ENCODE results near the gene SSTR4. TPM values are rescaled to one million over a fixed set of nuclear protein-coding genes. Genes with fewer than 3 reads are reported as not detected.

SSTR4 gene
- total RNA-seq, 1 experiment from 2014 or later = not detected

GRCh38 chr20:23062632-23063031 is 27.5 kb downstream of the SSTR4 start:
- TF ChIP-seq CTCF (conservative IDR thresholded peaks at IDR 0.05) (no peak), EZH2 (IDR thresholded peaks at IDR 0.05; ENCODE audit: low read depth) (no peak)
- ChIA-PET CTCF (no interaction called here), POLR2A (ENCODE audit: unreplicated experiment) (no interaction called here)
- Histone ChIP-seq H3K36me3 (ENCODE audit: low read depth) (no peaks in the 10 kb centered on the region), H2AFZ (no peak overlapping the region), H3K9me3 (ENCODE audit: insufficient read depth, low read depth) (no peaks in the 10 kb centered on the region), H3K4me2 (no peak overlapping the region), H3F3A (ENCODE audit: insufficient read depth, low read depth) (no peaks in the 10 kb centered on the region), H3K79me2 (ENCODE audit: low read depth) (no peaks in the 10 kb centered on the region), H3K27ac (no peak overlapping the region), H3K9me2 (ENCODE audit: insufficient read depth) (peaks cover 4% of the 10 kb centered on the region; the same call in 1 of the 2 replicates), H4K20me1 (ENCODE audit: insufficient read depth) (no peaks in the 10 kb centered on the region), H3K4me1 (replicated peaks; ENCODE audit: insufficient read depth) (peaks cover 7% of the 10 kb centered on the region; the same call in 1 of the 2 replicates), H3K4me3 (no peak overlapping the region), H3K27me3 (ENCODE audit: insufficient read depth, low read depth) (no peaks in the 10 kb centered on the region)
- BruUV-seq (replicated peaks) = no TSS peak
- intact Hi-C loops (cut with micrococcal nuclease; ENCODE audit: unreplicated experiment) = no loop called here
- no peak for DNase-seq

GRCh38 chr20:23063168-23063567 is 28.1 kb downstream of the SSTR4 start:
- POLR2A ChIA-PET (ENCODE audit: unreplicated experiment) = interaction anchor here (0.7 kb wide), 1 partner anchor 673 kb away, joined by 6 read pairs; no protein-coding TSS in a partner anchor
- BruUV-seq (replicated peaks) = no TSS peak

GRCh38 chr20:23063581-23063980 is 28.5 kb downstream of the SSTR4 start:
- Histone ChIP-seq H3K9me2 (ENCODE audit: insufficient read depth) (peaks cover 2% of the 10 kb centered on the region; the same call in 1 of the 2 replicates), H3F3A (ENCODE audit: insufficient read depth, low read depth) (no peaks in the 10 kb centered on the region), H3K4me2 (no peak overlapping the region), H3K4me1 (replicated peaks; ENCODE audit: insufficient read depth) (peaks cover 7% of the 10 kb centered on the region; the same call in 1 of the 2 replicates), H3K27ac (no peak overlapping the region), H4K20me1 (ENCODE audit: insufficient read depth) (no peaks in the 10 kb centered on the region), H2AFZ (no peak overlapping the region), H3K36me3 (ENCODE audit: low read depth) (no peaks in the 10 kb centered on the region), H3K4me3 (no peak overlapping the region), H3K9me3 (ENCODE audit: insufficient read depth, low read depth) (no peaks in the 10 kb centered on the region), H3K27me3 (ENCODE audit: insufficient read depth, low read depth) (no peaks in the 10 kb centered on the region), H3K79me2 (ENCODE audit: low read depth) (no peaks in the 10 kb centered on the region)
- ChIA-PET CTCF (interaction anchor here (0.6 to 0.7 kb wide), 2 partner anchors 98 to 610 kb away, joined by 3 to 4 read pairs; no protein-coding TSS in a partner anchor), POLR2A (ENCODE audit: unreplicated experiment) (interaction anchor here (0.7 kb wide), 1 partner anchor 673 kb away, joined by 6 read pairs; no protein-coding TSS in a partner anchor)
- no peak for DNase-seq
- TF ChIP-seq CTCF (conservative IDR thresholded peaks at IDR 0.05) = no peak
- TF ChIP-seq EZH2 (IDR thresholded peaks at IDR 0.05; ENCODE audit: low read depth) = no peak
- intact Hi-C loops (cut with micrococcal nuclease; ENCODE audit: unreplicated experiment) = no loop called here
- BruUV-seq (replicated peaks) = no TSS peak

More at GRCh38 chr20:23063168-23063567, 28.1 kb downstream of the SSTR4 start:
- H3K4me3 ChIP-seq = no peak overlapping the region
- no peaks in the 10 kb centered on the region for H3K27me3 ChIP-seq (ENCODE audit: insufficient read depth, low read depth)
- peaks cover 7% of the 10 kb centered on the region; the same call in 1 of the 2 replicates for H3K4me1 ChIP-seq (replicated peaks; ENCODE audit: insufficient read depth)
- peaks cover 4% of the 10 kb centered on the region; the same call in 1 of the 2 replicates for H3K9me2 ChIP-seq (ENCODE audit: insufficient read depth)
- no peak overlapping the region for H3K27ac ChIP-seq
- CTCF ChIA-PET = interaction anchor here (0.6 to 0.7 kb wide), 2 partner anchors 97 to 609 kb away, joined by 3 to 4 read pairs; no protein-coding TSS in a partner anchor
- H3K79me2 ChIP-seq (ENCODE audit: low read depth) = no peaks in the 10 kb centered on the region
- no peaks in the 10 kb centered on the region for H4K20me1 ChIP-seq (ENCODE audit: insufficient read depth)
- no peak overlapping the region for H3K4me2 ChIP-seq
- H3F3A ChIP-seq (ENCODE audit: insufficient read depth, low read depth) = no peaks in the 10 kb centered on the region
- no peaks in the 10 kb centered on the region for H3K9me3 ChIP-seq (ENCODE audit: insufficient read depth, low read depth)
- TF ChIP-seq EZH2 (IDR thresholded peaks at IDR 0.05; ENCODE audit: low read depth) = no peak
- TF ChIP-seq CTCF (conservative IDR thresholded peaks at IDR 0.05) = no peak
- intact Hi-C loops (cut with micrococcal nuclease; ENCODE audit: unreplicated experiment) = no loop called here
- no peak overlapping the region for H2AFZ ChIP-seq
- H3K36me3 ChIP-seq (ENCODE audit: low read depth) = no peaks in the 10 kb centered on the region
- no peak for DNase-seq

Data from PC-9 (cell line).